ENCODE measurements around the gene ATF5.

DNA sequence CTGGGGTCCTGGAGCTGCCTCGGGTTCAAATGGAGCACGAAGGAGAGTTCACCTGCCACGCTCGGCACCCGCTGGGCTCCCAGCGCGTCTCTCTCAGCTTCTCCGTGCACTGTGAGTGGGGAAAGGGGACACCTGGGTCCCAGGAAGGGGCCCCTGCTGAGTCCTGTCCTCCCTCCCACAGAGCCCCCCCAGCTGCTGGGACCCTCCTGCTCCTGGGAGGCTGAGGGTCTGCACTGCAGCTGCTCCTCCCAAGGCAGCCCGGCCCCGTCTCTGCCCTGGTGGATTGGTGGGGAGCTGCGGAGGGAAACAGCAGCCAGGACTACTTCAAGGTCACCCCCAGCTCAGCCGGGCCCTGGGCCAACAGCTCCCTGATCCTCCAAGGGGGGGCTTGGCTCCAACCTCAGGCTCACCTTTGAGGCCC, 43.0 kb downstream of the ATF5 start:
- TF ChIP-seq CTCF (conservative IDR thresholded peaks at IDR 0.05) = no peak
- TF ChIP-seq EZH2 (IDR thresholded peaks at IDR 0.05; ENCODE audit: low read depth) = no peak
